ENCODE results near the gene GSTP1.

The GSTP1 gene

GRCh38 chr11:67632175-67632981, 48.8 kb downstream of the GSTP1 start:
- no peak for DNase-seq

DNA sequence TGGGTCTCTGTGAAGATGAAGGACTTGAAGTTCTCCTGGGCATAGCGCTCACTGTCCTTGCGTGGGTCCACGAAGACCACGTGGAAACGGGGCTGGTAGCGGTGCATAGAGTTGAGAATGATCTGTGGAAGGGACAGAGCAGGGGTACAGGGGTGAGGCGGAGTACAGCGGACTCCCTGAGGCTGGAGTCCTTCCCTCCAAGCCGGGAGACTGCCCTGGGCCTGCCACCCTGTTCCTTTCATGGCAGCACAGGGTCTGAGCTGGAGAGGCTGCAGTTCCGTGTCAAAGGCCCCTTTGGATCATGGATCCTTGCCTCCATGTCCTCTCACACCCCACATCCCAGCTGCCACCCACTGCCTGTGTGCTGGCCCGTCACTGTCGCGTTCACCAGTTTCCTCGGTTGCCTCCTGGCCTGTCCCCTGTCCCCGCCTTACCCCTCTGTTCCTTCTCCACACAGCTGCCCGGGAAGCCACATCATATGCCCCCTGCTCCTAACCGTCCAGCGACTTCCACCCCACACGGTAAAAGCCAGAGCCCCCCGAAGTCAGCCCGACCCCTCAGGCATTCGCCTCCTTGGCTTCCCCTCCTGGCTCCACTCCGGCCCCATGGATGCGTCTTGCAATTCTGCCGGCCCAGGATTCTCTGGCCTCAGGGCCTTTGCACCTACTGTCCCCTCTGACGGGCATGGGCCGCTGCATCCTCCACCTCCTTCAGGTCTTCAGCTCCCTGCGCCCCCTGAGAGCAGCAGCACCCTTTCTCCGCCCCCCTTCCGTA, 49.6 kb downstream of the GSTP1 start:
- no peak for DNase-seq

DNA sequence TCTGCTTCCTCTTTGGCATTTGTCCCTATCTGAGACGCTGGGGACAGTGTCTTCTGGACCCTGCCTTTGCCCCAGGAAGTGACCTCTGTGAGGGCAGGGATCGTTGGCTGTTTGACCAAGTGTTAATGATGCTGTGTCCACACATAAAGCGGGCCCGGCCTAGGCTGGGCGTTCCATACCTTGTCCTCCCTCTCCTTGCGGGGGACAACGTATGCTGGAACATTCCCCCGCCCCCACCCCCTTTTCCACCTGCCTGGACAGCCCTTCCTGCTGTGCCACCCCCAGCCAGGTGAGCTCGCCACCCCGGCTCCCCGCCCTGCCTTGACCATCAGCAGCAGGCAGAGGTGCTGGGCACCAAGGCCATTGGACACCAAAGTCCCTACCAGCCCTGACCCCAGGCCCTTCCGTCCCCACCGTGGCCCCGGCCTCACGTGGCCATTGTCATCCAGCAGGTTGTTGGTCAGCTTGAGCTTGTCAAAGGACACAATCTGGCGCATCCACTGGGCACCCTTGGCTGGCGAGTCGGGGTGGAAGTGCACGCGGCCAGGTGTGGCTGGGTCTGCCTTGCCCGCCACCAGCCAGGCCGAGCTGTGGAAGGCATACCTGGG, 50.2 kb downstream of the GSTP1 start:
- no peak for DNase-seq

- DNase-seq: no peak
Measured at GRCh38 chr11:67634366-67635230, 51.0 kb downstream of the GSTP1 start.

- no peak for DNase-seq
Measured at GRCh38 chr11:67635231-67635521, 51.6 kb downstream of the GSTP1 start.

Data from NCI-H187 treated with DMSO at 0.1 percent for 48 hours (cell line).